Choroid plexus epithelial cell (primary cell): ENCODE data around the gene LIMS2.

Experiments used
- DNase-seq: peaks from one replicate; pipeline ENCODE4 v3.0.0-alpha.2; 2010; ENCODE audit warnings: low read depth
- H3K4me3 ChIP-seq: 2 replicates; pipeline ENCODE4 v1.5.1; 2011; ENCODE audit warnings: low read depth, mild to moderate bottlenecking, control low read depth, low read length, moderate library complexity
- TF ChIP-seq, protein P1 (sequence below): conservative IDR thresholded peaks from 2 replicates; pipeline ENCODE4 v1.5.1; 2011; ENCODE audit warnings: low read depth, mild to moderate bottlenecking, control low read depth, inconsistent platforms, low read length, moderate library complexity

LIMS2 gene

DNA sequence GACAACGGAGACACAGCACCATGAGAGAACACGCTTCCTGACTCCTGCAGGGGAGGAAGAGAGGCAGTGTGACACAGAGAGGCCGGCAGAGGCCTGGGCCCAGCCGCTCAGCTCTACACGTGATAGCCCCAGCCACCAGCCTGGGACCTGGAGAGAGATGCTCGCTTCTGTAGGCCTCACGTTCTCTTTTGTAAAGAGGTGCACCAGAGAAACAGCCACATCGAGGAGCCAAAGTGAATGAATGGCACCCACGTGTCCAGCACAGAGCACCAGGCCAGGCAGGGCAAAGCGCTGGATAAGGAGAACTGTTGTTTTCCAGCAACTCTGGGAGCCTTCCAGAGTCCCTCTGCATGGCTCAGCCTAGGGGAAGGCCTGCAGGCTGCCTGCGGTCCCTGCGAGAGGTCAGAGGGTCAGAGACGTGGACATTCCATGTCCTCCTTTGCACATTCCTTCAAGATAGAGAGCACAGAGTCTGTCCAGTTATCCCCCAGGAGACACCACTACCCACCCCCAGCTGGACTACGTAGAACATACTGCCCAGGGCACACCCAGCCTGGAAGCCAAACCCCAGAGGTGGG lies 14.2 kb downstream of the LIMS2 start:
- TF ChIP-seq, protein P1, sequence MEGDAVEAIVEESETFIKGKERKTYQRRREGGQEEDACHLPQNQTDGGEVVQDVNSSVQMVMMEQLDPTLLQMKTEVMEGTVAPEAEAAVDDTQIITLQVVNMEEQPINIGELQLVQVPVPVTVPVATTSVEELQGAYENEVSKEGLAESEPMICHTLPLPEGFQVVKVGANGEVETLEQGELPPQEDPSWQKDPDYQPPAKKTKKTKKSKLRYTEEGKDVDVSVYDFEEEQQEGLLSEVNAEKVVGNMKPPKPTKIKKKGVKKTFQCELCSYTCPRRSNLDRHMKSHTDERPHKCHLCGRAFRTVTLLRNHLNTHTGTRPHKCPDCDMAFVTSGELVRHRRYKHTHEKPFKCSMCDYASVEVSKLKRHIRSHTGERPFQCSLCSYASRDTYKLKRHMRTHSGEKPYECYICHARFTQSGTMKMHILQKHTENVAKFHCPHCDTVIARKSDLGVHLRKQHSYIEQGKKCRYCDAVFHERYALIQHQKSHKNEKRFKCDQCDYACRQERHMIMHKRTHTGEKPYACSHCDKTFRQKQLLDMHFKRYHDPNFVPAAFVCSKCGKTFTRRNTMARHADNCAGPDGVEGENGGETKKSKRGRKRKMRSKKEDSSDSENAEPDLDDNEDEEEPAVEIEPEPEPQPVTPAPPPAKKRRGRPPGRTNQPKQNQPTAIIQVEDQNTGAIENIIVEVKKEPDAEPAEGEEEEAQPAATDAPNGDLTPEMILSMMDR = no peak
- H3K4me3 ChIP-seq = no peak overlapping the region
- peak; percentile 49 for DNase-seq

DNA sequence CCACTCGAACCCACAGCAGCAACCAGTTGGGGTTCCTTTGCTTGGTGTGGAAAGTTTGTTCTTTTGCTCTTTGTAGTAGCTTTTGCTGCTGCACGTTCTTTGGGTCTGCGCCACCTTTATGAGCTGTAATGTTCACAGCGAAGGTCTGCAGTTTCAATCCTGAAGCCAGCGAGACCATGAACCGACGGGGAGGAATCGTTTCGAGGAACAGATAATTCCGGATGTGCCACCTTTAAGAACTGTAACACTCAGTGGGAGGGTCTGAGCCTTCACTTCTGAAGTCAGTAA lies 15.1 kb downstream of the LIMS2 start:
- H3K4me3 ChIP-seq = no peak overlapping the region
- TF ChIP-seq, protein P1 = no peak
- DNase-seq = no peak

DNA sequence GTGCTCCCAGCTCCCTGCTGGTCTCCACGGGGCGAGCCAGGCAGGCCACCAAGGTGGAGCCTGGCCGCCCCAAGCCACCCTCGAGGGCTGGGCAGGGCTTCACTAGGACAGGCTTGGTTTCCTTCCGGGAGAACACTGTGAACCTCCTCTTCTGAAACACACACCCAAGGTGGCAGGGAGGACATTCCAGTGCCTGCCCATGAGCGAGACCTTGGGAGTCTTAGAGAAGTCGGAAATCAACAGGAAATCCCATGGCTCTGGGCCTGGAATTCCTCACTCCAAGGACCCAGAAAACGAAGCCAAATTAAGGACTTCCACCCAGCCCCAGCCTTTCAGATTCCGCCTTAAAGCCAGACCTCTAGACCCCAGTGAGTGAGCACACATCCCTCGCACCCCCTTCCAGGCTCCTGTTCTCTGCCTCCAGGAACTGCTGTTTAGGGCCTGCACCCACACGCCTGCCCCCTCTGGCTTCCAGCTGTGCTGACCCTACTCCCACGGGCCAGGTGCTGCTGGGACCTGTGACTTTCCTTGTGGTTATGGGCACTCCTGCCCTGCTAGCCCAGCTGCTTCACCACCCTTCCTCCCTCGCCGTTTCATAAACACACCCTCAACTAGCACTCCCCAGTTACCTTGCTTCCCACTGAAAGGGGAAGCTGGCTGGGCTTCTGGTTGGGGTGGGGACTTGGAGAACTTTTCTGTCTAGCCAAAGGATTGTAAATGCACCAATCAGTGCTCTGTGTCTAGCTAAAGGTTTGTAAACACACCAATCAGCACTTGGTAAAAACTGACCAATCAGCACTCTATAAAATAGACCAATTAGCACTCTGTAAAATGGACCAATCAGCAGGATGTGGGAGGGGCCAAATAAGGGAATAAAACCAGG lies 15.7 kb downstream of the LIMS2 start:
- TF ChIP-seq, protein P1 = no peak
- H3K4me3 ChIP-seq = no peak overlapping the region

DNA sequence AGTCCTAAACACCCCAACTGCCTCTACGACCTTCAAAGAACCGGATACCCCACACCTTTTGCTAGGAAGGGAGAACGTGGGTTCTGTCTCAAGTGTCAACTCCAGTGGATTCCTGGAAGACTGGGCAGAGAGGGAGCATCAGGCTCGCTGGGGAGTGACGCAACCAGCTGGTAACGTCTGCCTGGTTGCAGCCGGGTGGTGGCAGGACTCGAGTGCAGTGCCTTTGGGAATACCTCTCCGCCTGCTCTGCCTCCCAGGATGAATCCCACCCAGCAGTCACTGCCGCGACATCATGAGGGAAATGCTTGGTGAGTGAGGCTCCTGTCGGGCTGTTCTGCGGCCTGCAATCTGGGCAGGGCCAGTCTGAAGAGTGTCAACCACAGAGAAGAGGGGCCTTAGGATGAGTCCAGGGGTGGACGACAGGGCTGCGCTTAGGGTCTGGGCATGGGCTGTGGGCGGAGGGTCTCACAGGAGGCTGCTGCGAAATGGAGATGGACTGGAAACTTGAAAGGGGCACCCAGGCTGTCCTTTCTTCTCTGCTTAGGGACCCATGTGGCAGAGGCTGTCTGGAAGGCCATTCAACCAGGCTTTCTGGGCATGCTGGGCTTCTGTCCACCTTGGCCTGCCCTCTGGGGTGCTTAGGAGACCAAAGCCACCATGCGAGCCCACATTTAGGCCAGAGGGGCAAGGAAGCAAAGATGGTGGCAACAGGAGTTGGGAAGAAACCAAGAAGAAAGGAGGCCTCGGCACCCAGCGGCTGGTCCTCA lies 16.5 kb downstream of the LIMS2 start:
- TF ChIP-seq, protein P1 = no peak
- no peak for DNase-seq
- H3K4me3 ChIP-seq = no peak overlapping the region

More for the DNA sequence above, 15.7 kb downstream of the LIMS2 start:
- no peak for DNase-seq

DNA sequence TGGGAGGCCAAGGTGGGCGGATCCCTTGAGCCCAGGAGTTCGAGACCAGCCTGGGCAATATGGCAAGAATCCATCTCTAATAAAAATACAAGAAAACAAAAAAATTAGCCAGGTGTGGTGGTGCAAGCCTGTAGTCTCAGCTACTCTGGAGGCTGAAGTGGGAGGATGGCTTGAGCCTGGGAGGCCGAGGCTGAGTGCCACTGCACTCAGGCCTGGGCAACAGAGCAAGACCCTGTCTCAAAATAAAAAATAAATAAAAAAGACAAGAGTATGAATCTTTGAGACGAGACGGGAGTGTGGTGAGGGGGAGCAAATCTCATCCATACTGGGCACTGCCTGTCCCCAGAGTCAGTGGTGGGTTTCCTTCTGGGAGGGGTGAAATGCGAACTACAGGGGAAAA lies 17.2 kb downstream of the LIMS2 start:
- no peak for DNase-seq
- no peak overlapping the region for H3K4me3 ChIP-seq
- TF ChIP-seq, protein P1 = no peak

DNA sequence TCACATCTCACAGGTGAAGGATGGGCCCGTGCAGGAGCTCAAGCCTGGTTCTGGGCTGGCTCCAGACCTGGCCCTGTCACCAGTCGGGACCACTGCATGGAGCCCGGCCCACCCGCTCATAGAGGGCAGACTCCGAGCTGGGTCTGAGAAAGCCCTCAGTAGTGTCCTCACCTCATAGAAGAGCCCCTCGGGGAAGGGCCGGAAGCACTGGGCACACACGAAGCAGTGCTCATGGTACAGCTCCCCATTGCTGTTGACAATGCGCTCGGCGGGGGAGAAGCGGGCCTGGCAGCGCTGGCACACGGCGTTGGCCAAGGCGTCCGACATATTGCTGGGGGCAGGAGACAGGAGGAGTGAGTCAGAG lies 18.1 kb downstream of the LIMS2 start:
- H3K4me3 ChIP-seq = no peak overlapping the region
- TF ChIP-seq, protein P1 = no peak
- no peak for DNase-seq
